ENCODE results near the gene LCA5. TPM values are rescaled to one million over a fixed set of nuclear protein-coding genes. Genes with fewer than 3 reads are reported as not detected.
A peak's percentile ranks its signal among the peaks of the same experiment; 100 is the strongest.
"Not testable (repeated sequence)": the region's sequence is repeated elsewhere in the genome, so short reads cannot be mapped to it uniquely, and the experiment has no call there.

LCA5 gene
- under 1 TPM; 0.23 to 0.58 TPM for total RNA-seq

DNA sequence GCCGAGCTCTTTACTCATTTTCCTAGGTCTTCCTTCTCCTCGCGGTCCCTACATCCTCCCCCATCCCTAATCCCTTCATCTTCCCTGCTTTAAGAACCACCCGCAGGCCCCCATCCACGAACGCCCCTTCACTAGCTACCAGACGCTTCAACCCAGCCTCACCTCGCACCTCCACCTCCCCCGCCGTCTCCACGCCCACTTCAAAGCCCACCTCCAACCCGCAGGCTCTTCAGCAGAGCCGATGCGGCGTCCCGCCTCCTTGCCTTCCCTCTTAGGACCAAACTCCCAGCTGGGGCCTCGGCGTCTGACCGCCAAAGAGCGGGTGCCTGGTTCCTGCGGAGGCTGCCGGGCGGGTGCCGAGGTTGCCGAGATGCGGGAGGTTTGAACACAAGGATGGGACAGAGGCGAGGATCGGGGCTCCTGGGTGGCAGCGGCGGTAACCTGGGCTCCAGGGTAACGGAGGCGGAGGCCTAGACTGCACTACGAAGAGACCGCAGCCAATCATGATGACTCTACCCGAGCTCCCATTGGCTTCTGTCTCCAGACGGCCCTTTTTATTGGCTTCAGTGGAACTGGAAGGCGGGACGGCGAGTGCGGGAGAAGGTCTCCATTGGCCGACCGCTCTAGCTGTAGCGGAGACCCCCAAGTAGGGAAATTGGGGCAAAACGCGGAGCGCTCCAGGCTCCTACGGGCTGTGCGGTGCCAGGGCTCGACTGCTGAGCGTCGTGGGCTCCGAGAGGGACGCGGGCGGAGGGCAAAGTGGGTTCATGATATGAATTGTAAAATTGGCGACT lies at the start of gene LCA5:
LCA5 (minus strand) TSS at position 477 of the 794 bp plus-strand sequence. CDS start 18,536 bp downstream, outside the sequence.
- ATAC-seq (replicated peaks in 1 of 2) (peak; percentile 99), DNase-seq (peak; percentile 82 to 89)
- Mint-ChIP-seq H3K27me3 (ENCODE audit: low read depth) (peaks cover 19% of the 10 kb centered on the region), H3K9me3 (no peaks in the 10 kb centered on the region), H3K36me3 (ENCODE audit: insufficient read depth in 2 of 2) (no peaks in the 10 kb centered on the region), H3K4me1 (ENCODE audit: low read depth) (no peaks in the 10 kb centered on the region), H3K27ac (no peak within 1 kb of the TSS), H3K4me3 (no peak within 1 kb of the TSS)

DNA sequence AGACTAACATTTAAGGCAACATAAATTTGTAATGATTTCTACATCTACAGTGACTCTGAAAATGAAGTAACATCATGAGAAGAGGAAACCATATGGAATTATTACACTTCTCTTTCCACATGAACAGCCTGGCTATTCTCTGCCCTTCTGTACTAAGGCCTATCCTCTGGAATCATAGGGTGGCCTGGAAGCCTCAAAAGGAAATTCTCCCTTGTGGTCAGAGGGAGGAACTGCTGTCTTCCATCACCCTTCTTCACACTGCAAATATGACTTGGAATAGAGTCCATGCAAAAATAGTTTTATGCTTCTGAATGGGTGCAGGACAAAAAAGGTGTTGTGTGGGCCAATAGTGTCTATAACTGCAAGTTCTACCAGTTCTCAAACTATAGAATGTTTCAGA lies 49.3 kb upstream of the LCA5 start:
- no peak for ATAC-seq (replicated peaks in 1 of 2)
- DNase-seq, result no peak
- Mint-ChIP-seq H3K27me3 (ENCODE audit: low read depth) (no peaks in the 10 kb centered on the region), H3K4me1 (ENCODE audit: low read depth) (no peaks in the 10 kb centered on the region), H3K9me3 (peaks cover 0 to under 1% of the 10 kb centered on the region in 2 donors), H3K27ac (no peak overlapping the region), H3K4me3 (no peak overlapping the region), H3K36me3 (ENCODE audit: insufficient read depth in 2 of 2) (peaks cover 0 to 2% of the 10 kb centered on the region in 2 donors)

DNA sequence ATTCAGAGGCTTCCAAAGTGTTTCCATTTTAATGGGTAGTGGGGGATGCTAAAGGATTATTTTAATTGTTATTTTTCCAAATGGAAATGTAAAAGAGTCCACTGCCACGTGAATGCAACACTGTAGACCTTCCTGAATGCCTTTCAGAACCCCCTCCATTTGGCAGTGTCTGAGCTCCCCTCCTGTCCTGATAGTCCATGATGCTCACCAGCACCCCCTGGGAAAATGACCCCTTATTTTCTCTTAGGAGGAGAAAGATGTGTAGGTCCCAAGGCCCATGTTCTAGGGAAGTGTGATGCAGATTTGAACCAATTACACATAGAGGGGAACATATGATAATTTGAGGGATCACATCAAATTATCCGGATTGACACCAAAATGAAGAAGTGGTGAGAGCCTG lies 47.1 kb upstream of the LCA5 start:
- Mint-ChIP-seq H3K4me3 (no peak overlapping the region), H3K27me3 (ENCODE audit: low read depth) (no peaks in the 10 kb centered on the region), H3K4me1 (ENCODE audit: low read depth) (no peaks in the 10 kb centered on the region), H3K27ac (no peak overlapping the region), H3K36me3 (ENCODE audit: insufficient read depth in 2 of 2) (peaks cover 0 to 3% of the 10 kb centered on the region in 2 donors), H3K9me3 (peaks cover 6 to 8% of the 10 kb centered on the region in 2 donors)
- no peak for ATAC-seq (replicated peaks in 1 of 2)
- no peak for DNase-seq

DNA sequence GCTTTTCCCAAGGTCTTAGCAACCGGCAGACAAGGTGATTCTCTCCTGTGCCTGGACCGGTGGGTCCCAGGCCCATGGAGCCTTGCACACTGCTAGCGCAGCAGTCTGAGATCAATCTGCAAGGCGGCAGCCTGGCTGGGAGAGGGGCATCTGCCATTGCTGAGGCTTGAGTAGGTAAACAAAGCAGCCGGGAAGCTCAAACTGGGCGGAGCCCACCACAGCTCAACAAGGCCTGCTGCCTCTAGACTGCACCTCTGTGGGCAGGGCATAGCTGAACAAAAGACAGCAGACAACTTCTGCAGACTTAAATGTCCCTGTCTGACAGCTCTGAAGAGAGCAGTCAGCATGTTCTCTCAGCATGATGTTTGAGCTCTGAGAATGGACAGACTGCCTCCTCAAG lies 40.7 kb upstream of the LCA5 start:
- not testable (repeated sequence) for ATAC-seq (replicated peaks in 1 of 2); H3K27me3 Mint-ChIP-seq (ENCODE audit: low read depth); H3K4me3 Mint-ChIP-seq; DNase-seq; H3K27ac Mint-ChIP-seq; H3K4me1 Mint-ChIP-seq (ENCODE audit: low read depth); H3K36me3 Mint-ChIP-seq (ENCODE audit: insufficient read depth in 2 of 2)
- peaks cover 11 to 12% of the 10 kb centered on the region in 2 donors for H3K9me3 Mint-ChIP-seq

DNA sequence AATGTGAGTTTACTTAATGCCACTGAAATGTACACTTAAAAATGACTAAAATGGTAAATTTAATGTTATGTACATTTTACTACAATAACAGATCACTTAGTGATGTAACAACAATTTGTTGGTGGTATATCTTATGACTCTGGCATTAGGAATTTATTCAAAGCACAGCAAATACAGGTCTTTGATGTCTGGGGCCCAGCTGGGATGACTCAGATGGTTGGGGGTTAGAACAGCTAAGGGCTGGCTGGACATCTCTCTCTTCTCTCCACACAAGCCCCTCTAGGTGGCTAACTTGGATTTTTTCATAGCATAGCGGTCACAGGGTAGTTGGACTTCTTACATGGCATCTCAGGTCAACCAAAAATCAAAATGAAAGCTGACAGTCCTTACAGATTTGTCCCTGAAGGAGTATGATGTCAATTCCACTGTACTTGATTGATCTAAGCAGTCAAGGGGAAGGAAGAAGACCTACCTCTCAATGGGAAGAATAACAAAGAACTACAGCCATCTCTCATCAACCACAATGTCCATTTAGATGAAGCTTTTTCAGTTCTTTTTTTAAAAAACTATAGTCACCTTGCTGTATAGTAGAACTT lies 37.5 kb upstream of the LCA5 start:
- no peak for DNase-seq
- ATAC-seq (replicated peaks in 1 of 2), result no peak
- no peak overlapping the region for H3K27ac Mint-ChIP-seq
- no peak overlapping the region for H3K4me3 Mint-ChIP-seq
- peaks cover 0 to 3% of the 10 kb centered on the region in 2 donors for H3K36me3 Mint-ChIP-seq (ENCODE audit: insufficient read depth in 2 of 2)
- peaks cover 5 to 6% of the 10 kb centered on the region in 2 donors for H3K9me3 Mint-ChIP-seq
- no peaks in the 10 kb centered on the region for H3K27me3 Mint-ChIP-seq (ENCODE audit: low read depth)
- no peaks in the 10 kb centered on the region for H3K4me1 Mint-ChIP-seq (ENCODE audit: low read depth)

DNA sequence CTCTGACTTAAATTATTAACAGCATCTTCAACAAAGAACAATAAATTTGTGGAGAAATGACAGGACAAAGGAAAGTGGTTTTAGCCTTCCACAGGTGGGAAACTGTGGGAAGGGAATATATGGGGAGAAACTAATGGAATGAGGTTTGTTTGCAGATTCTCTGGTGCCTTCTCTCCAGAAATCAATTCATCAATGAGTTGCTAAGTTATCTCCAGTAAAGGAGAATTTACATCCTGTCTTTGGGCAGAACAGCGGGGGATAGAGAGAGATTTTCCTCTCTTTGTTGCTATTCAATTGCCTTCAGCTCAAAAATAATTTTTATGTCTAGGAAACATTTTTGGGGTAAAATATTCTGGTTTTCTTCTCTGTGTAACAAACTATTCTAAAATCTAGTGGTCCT lies 36.9 kb upstream of the LCA5 start:
- no peak overlapping the region for H3K4me3 Mint-ChIP-seq

DNA sequence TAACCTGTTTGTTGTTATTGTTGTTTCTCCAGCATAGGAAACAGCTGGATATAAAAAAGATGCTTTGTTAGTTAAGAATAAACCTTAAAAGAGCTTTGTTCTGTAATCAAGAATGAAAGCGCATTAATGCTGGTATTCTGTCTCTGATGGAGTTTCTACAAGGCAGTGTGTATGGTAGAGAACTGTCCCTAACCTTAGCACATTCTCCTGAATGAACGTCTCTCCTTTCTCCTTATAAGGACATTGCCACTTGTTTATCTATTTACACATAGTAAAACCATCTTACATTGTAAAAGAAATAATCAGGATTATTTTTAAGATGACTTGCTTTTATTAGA lies 33.8 kb upstream of the LCA5 start:
- H3K4me3 Mint-ChIP-seq, result peak overlapping the region in 1 of 2 donors; percentile 55
- H3K9me3 Mint-ChIP-seq, result no peaks in the 10 kb centered on the region
- ATAC-seq (replicated peaks in 1 of 2) (no peak), DNase-seq (no peak)
- no peaks in the 10 kb centered on the region for H3K4me1 Mint-ChIP-seq (ENCODE audit: low read depth)
- H3K36me3 Mint-ChIP-seq (ENCODE audit: insufficient read depth in 2 of 2), result no peaks in the 10 kb centered on the region
- H3K27ac Mint-ChIP-seq, result no peak overlapping the region
- H3K27me3 Mint-ChIP-seq (ENCODE audit: low read depth), result no peaks in the 10 kb centered on the region

More for the DNA sequence above, 36.9 kb upstream of the LCA5 start:
- Mint-ChIP-seq H3K36me3 (ENCODE audit: insufficient read depth in 2 of 2) (peaks cover 0 to 3% of the 10 kb centered on the region in 2 donors), H3K27me3 (ENCODE audit: low read depth) (no peaks in the 10 kb centered on the region), H3K27ac (no peak overlapping the region), H3K4me1 (ENCODE audit: low read depth) (no peaks in the 10 kb centered on the region), H3K9me3 (peaks cover 5% of the 10 kb centered on the region in 2 donors)
- no peak for DNase-seq
- ATAC-seq (replicated peaks in 1 of 2), result no peak

DNA sequence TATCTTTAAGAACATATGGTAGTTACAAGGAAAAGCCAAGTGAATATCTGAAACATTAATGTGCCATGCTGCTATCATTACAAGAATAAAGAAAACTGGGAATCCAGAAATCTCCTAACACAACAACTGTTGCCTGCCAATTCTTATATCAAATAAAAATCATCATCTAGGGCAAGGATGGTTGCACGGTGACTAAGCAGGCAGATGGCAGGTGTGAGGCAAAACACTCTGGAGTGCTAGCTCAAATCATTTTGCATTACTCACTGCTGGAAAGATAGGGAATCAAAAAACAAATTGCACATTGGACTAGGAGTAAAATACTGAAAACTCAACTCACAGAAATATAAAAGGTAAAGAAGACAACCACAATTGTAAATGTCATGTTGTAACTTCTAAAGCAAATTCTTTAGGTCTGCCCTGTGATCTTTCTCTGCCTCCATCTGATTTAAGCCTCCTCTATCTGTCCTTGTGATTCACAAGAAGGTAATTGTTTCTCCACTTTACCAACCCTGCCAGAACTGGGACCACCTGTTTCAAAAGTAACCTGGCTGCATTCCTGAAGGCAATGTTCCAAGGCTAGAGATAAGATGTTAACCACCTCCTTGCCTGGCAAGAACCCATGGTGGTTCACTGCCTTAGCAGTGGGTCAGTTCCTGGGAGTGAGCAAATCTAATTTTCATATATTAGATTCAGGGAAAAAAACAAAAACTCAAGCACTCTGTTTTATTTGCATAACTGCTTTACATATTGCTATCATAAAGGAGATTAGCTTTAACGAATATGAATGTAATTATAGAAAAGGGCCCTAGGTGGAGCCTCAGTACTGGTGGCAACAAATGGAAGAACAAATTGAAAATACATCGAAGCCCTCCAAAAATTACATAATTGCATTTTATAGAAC lies 33.1 kb upstream of the LCA5 start:
- Mint-ChIP-seq H3K36me3 (ENCODE audit: insufficient read depth in 2 of 2) (no peaks in the 10 kb centered on the region), H3K27ac (no peak overlapping the region), H3K4me1 (ENCODE audit: low read depth) (no peaks in the 10 kb centered on the region), H3K9me3 (no peaks in the 10 kb centered on the region), H3K4me3 (peak overlapping the region in 1 of 2 donors; percentile 55), H3K27me3 (ENCODE audit: low read depth) (no peaks in the 10 kb centered on the region)
- ATAC-seq (replicated peaks in 1 of 2) (peak in 1 of 2 donors; percentile 51), DNase-seq (peak in 1 of 2 donors; percentile 3)

DNA sequence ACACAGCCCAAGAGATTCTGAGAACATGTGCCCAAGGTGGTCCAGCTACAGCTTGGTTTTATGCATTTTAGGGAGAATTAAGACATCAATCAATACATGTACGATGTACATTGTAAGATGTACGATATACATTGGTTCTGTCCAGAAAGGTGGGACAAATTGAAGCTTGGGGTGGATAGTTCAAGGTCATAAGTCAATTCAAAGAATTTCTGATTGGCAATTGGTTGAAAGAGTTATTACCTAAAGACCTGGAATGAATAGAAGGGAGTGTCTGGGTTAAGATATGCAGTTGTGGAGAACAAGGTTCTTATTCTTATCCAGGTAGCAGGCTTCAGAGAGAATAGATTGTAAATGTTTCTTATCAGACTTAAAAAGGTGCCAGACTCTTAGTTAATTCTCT lies 31.8 kb upstream of the LCA5 start:
- no peaks in the 10 kb centered on the region for H3K27me3 Mint-ChIP-seq (ENCODE audit: low read depth)
- no peak for ATAC-seq (replicated peaks in 1 of 2)
- H3K27ac Mint-ChIP-seq, result no peak overlapping the region
- H3K9me3 Mint-ChIP-seq, result no peaks in the 10 kb centered on the region
- H3K4me1 Mint-ChIP-seq (ENCODE audit: low read depth), result no peaks in the 10 kb centered on the region
- no peak for DNase-seq
- no peaks in the 10 kb centered on the region for H3K36me3 Mint-ChIP-seq (ENCODE audit: insufficient read depth in 2 of 2)
- H3K4me3 Mint-ChIP-seq, result no peak overlapping the region

DNA sequence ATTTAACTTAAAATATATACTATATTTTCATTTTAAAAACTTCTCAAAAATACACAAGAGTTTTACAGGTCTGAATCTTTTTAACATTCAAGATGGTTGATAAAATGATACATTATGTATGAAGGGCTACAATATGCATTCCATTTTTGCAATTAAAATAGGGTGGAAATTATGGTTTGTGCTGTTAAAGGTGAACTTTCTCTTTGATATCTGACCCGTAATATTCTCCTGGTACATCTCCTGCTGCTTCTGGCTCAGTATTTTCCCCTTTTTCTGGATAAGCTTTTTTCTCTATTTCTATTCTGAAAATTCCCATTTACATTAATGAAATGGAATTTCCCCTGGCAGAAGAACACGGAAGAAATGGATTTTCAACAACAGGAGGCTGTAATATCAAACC lies 27.4 kb upstream of the LCA5 start:
- no peak for ATAC-seq (replicated peaks in 1 of 2)
- Mint-ChIP-seq H3K27me3 (ENCODE audit: low read depth) (no peaks in the 10 kb centered on the region), H3K27ac (no peak overlapping the region)

DNA sequence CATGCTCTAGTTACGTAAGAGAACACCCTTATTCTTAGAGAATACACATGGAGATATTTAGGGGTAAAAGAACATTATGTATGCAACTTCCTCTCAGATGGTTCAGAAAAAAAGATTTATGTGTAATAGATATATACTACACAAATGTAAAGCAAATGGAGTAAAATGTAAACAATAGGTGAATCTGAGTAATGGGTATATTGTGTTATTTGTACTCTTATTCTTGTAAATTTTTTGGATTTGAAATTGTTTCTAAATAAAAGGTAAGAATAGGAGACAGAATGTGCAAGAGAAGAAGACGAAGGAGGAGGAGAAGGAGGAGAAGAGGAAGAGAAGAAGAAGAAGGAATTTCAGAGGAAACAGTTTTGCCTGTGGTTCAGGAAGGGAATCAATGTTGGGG lies 22.5 kb upstream of the LCA5 start:
- Mint-ChIP-seq H3K4me1 (ENCODE audit: low read depth) (no peaks in the 10 kb centered on the region), H3K4me3 (no peak overlapping the region), H3K36me3 (ENCODE audit: insufficient read depth in 2 of 2) (no peaks in the 10 kb centered on the region), H3K27me3 (ENCODE audit: low read depth) (no peaks in the 10 kb centered on the region), H3K9me3 (no peaks in the 10 kb centered on the region), H3K27ac (no peak overlapping the region)
- ATAC-seq (replicated peaks in 1 of 2) (no peak), DNase-seq (no peak)

More for the DNA sequence above, 27.4 kb upstream of the LCA5 start:
- Mint-ChIP-seq H3K4me1 (ENCODE audit: low read depth) (no peaks in the 10 kb centered on the region), H3K36me3 (ENCODE audit: insufficient read depth in 2 of 2) (no peaks in the 10 kb centered on the region), H3K9me3 (no peaks in the 10 kb centered on the region), H3K4me3 (no peak overlapping the region)
- DNase-seq, result no peak

DNA sequence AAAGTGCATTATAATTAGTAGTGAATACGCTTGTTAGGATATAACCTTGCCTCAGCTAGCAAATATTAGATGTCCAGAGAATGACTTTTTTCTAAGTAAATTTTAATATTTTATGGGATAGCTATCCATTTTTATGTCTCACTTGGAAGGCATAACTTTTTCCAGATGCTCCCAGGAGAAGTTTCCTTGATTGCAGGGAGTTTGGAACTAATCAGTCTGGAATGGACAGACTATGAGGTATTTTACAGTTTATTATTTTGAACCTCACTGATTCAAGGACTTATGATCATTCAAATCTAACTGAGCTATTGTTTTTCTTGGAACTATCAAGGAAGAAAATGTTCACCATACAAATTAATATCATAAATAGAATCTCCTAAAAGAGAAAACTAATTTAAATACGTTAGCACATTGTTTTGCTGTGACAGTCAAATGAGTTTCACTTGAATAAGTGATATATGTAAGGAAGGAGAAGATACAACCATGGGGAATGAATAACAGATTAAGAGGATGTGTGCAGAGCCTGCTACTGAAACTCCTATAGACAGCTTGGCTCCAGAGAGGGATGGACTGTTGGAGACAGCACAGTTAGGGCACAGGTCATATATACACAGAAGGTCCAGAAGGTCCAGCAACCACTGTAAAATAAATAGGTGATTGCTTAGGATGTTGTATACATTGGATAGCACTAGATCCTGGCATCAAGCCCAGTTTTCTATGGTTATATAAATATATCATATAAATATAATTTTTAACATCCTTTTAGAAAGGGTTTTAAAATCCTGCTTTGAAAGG lies 20.6 kb upstream of the LCA5 start:
- Mint-ChIP-seq H3K4me1 (ENCODE audit: low read depth) (no peaks in the 10 kb centered on the region), H3K4me3 (no peak overlapping the region), H3K36me3 (ENCODE audit: insufficient read depth in 2 of 2) (no peaks in the 10 kb centered on the region), H3K27ac (no peak overlapping the region), H3K27me3 (ENCODE audit: low read depth) (no peaks in the 10 kb centered on the region), H3K9me3 (no peaks in the 10 kb centered on the region)
- DNase-seq, result no peak
- no peak for ATAC-seq (replicated peaks in 1 of 2)

Data from activated T-cell treated with anti-CD3 and anti-CD28 coated beads, Interleukin-2, amount 50 U/mL, for 72 hours (primary cell).